Subcutaneous adipose tissue (tissue), 4 donors: ENCODE measurements around the gene SLC7A14. TPM values are rescaled to one million over a fixed set of nuclear protein-coding genes. Genes with fewer than 3 reads are reported as not detected.

Source experiments
- total RNA-seq, 4 donors: library from RNA; depleted of rRNA; stranded (reverse); fragments of >200 nt; gene quantifications; one replicate each; pipeline ENCODE4 v1.1.0, GENCODE V29; 2016
- TF ChIP-seq, protein P1 (sequence below): fragments of 450-650 bp; IDR thresholded peaks from one replicate; pipeline ENCODE4 v1.5.1; 2016; ENCODE audit warnings: low read depth, mild to moderate bottlenecking, control low read depth, antibody characterized with exemption, moderate library complexity

SLC7A14 gene
- total RNA-seq, 4 donors from 2014 or later, result not detected

GRCh38 chr3:170593634-170594033, 7.8 kb upstream of the SLC7A14 start:
- TF ChIP-seq, protein P1, sequence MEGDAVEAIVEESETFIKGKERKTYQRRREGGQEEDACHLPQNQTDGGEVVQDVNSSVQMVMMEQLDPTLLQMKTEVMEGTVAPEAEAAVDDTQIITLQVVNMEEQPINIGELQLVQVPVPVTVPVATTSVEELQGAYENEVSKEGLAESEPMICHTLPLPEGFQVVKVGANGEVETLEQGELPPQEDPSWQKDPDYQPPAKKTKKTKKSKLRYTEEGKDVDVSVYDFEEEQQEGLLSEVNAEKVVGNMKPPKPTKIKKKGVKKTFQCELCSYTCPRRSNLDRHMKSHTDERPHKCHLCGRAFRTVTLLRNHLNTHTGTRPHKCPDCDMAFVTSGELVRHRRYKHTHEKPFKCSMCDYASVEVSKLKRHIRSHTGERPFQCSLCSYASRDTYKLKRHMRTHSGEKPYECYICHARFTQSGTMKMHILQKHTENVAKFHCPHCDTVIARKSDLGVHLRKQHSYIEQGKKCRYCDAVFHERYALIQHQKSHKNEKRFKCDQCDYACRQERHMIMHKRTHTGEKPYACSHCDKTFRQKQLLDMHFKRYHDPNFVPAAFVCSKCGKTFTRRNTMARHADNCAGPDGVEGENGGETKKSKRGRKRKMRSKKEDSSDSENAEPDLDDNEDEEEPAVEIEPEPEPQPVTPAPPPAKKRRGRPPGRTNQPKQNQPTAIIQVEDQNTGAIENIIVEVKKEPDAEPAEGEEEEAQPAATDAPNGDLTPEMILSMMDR, result no peak

DNA sequence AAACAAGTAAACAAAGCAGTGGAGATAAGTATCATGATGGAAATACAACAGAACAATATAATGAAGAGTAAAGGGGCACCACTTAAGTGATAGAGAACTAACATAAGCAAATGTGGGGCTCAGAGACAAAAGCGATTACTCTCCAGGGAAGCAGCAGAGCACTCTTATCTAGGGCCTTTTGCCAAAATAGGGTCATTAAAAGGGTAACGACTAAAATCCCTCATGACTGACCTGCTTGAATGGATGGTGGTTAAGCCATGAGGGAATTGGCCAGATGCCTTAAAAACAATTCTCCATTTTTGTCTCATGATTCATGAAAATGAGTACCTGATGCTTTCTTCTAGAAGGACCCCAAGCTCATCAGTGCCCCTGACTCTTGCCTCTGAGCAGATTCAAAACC, 3.2 kb upstream of the SLC7A14 start:
- TF ChIP-seq, protein P1, result no peak

GRCh38 chr3:170585008-170585936, 603 bp downstream of the SLC7A14 start:
- TF ChIP-seq, protein P1, result no peak

DNA sequence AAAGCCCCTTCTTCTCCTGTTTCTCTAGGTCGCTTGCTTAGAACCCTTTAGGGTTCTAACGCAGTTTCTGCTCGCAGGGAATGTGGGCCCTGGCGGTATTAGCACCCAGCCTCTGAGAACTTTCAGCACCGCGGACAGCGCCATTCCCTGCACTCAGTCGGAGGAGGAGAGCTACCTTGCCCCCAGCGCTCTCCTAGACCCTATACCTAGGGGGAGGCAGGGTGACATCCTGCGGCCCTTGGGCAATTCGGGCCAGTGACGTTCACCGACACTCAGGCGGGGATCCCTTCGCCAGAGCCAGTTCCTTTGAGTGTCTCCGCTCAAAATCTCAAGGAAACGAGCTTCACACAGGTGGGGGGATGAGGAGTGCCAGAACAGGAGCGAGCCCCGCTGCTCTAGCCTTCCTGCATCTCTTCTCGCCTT, 1.3 kb downstream of the SLC7A14 start:
- TF ChIP-seq, protein P1, result no peak

- TF ChIP-seq, protein P1, result no peak
Observed at GRCh38 chr3:170579646-170580045, 6.2 kb downstream of the SLC7A14 start.

- TF ChIP-seq, protein P1, result no peak
Observed at GRCh38 chr3:170572665-170573253, 13.1 kb downstream of the SLC7A14 start.

DNA sequence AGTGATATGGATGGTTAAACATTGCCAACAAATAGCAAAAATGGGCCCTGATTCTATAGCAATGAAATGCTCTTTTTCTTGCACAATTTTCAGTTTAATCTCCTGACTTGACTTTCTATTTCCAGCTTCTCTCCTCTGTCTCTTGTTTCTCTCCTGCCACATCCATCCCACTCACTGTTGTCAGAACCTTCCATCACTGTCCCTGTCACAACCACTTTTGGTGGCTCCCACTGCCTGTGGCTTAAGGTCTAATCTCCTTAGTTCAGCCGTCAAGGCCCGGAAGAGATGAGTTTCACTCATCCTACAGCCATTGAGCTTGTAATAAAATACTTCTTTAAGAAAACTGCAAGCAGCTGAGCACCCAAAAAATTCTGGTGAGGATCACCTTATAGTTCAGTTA, 19.5 kb downstream of the SLC7A14 start:
- TF ChIP-seq, protein P1, result no peak
